Activated naive CD4-positive, alpha-beta T cell treated with anti-CD3 and anti-CD28 coated beads for 36 hours (primary cell): ENCODE measurements around the gene RFX3. TPM values are rescaled to one million over a fixed set of nuclear protein-coding genes. Genes with fewer than 3 reads are reported as not detected.

Experiments
- CTCF ChIA-PET: fragments of 350-600 bp; sonication (Branson Sonifier 250); formaldehyde crosslinking; loops from one replicate; lab custom pipeline; 2021; ENCODE audit warnings: antibody characterized with exemption; lab: Charles Lee
- DNase-seq: peaks from one replicate; pipeline ENCODE4 v3.0.0-alpha.2; 2020
- H3K27ac Mint-ChIP-seq: one replicate; pipeline ENCODE4 v1.8.0; 2021; ENCODE audit warnings: mild to moderate bottlenecking, mixed read lengths
- H3K27me3 Mint-ChIP-seq: one replicate; pipeline ENCODE4 v1.8.0; 2021; ENCODE audit warnings: low read depth, mixed read lengths
- H3K36me3 Mint-ChIP-seq: one replicate; pipeline ENCODE4 v1.8.0; 2021; ENCODE audit warnings: low read depth, mixed read lengths
- H3K4me1 Mint-ChIP-seq: one replicate; pipeline ENCODE4 v1.8.0; 2021; ENCODE audit warnings: low read depth, mixed read lengths
- H3K4me3 Mint-ChIP-seq: one replicate; pipeline ENCODE4 v1.8.0; 2021; ENCODE audit warnings: mild to moderate bottlenecking, moderate library complexity, mixed read lengths
- H3K9me3 Mint-ChIP-seq: one replicate; pipeline ENCODE4 v1.8.0; 2021; ENCODE audit warnings: mixed read lengths
- intact Hi-C: fragments of 100-400 bp; cut with micrococcal nuclease; formaldehyde crosslinking; loops from one replicate; pipeline ENCODE4 v1.15.1; 2023
- total RNA-seq, 2 experiments: library from RNA; stranded (reverse); gene quantifications; one replicate each; pipeline ENCODE4 v1.2.3, GENCODE V29; 2021

RFX3 gene
- total RNA-seq, 2 experiments from 2014 or later: 11.0 to 12.7 TPM

- H3K4me1 Mint-ChIP-seq: no peaks in the 10 kb centered on the region
- no peak overlapping the region for H3K4me3 Mint-ChIP-seq
- no peaks in the 10 kb centered on the region for H3K9me3 Mint-ChIP-seq
- H3K36me3 Mint-ChIP-seq: no peaks in the 10 kb centered on the region
- intact Hi-C loops: no loop called here
- H3K27ac Mint-ChIP-seq: no peak overlapping the region
- CTCF ChIA-PET: no interaction called here
- DNase-seq: no peak
- peaks cover 36% of the 10 kb centered on the region for H3K27me3 Mint-ChIP-seq
Observed at GRCh38 chr9:3186751-3187150, 339.1 kb downstream of the RFX3 start.

- intact Hi-C loops: loop anchor here (1.0 kb wide), 2 partner anchors 309 to 324 kb away; no protein-coding TSS in a partner anchor
- peak overlapping the region; percentile 61 for H3K4me3 Mint-ChIP-seq
- H3K4me1 Mint-ChIP-seq: peaks cover 2% of the 10 kb centered on the region
- peak; percentile 72 for DNase-seq
- no peaks in the 10 kb centered on the region for H3K36me3 Mint-ChIP-seq
- H3K27me3 Mint-ChIP-seq: peaks cover 42% of the 10 kb centered on the region
- no peak overlapping the region for H3K27ac Mint-ChIP-seq
- CTCF ChIA-PET: interaction anchor here (0.9 to 2.9 kb wide), 7 partner anchors 9 to 323 kb away, joined by 3 to 19 read pairs (median 4); no protein-coding TSS in a partner anchor
- H3K9me3 Mint-ChIP-seq: no peaks in the 10 kb centered on the region
Observed at GRCh38 chr9:3181049-3181953, 344.5 kb downstream of the RFX3 start.

- intact Hi-C loops: loop anchor here (1.0 kb wide), 2 partner anchors 308 to 323 kb away; no protein-coding TSS in a partner anchor
- Mint-ChIP-seq H3K27ac (no peak overlapping the region), H3K4me1 (peaks cover 2% of the 10 kb centered on the region), H3K36me3 (no peaks in the 10 kb centered on the region), H3K4me3 (peak overlapping the region; percentile 61), H3K9me3 (no peaks in the 10 kb centered on the region), H3K27me3 (peaks cover 39% of the 10 kb centered on the region)
- CTCF ChIA-PET: interaction anchor here (1.8 to 2.9 kb wide), 2 partner anchors 304 to 323 kb away, joined by 4 to 19 read pairs; no protein-coding TSS in a partner anchor
- no peak for DNase-seq
Observed at GRCh38 chr9:3180696-3181048, 345.1 kb downstream of the RFX3 start.

GRCh38 chr9:3179711-3180110 is 346.1 kb downstream of the RFX3 start:
- peaks cover 38% of the 10 kb centered on the region for H3K27me3 Mint-ChIP-seq
- peaks cover 2% of the 10 kb centered on the region for H3K4me1 Mint-ChIP-seq
- no peak overlapping the region for H3K27ac Mint-ChIP-seq
- CTCF ChIA-PET: no interaction called here
- no peaks in the 10 kb centered on the region for H3K36me3 Mint-ChIP-seq
- H3K9me3 Mint-ChIP-seq: no peaks in the 10 kb centered on the region
- no peak overlapping the region for H3K4me3 Mint-ChIP-seq
- intact Hi-C loops: no loop called here
- no peak for DNase-seq

GRCh38 chr9:3177936-3178335 is 347.9 kb downstream of the RFX3 start:
- Mint-ChIP-seq H3K4me1 (peaks cover 2% of the 10 kb centered on the region), H3K4me3 (no peak overlapping the region), H3K36me3 (no peaks in the 10 kb centered on the region), H3K27ac (no peak overlapping the region), H3K9me3 (no peaks in the 10 kb centered on the region), H3K27me3 (peaks cover 35% of the 10 kb centered on the region)
- DNase-seq: no peak
- CTCF ChIA-PET: interaction anchor here (1.0 kb wide), 1 partner anchor 306 kb away, joined by 3 read pairs; no protein-coding TSS in a partner anchor
- intact Hi-C loops: no loop called here

GRCh38 chr9:3177146-3177761 is 348.5 kb downstream of the RFX3 start:
- CTCF ChIA-PET: no interaction called here
- no peaks in the 10 kb centered on the region for H3K36me3 Mint-ChIP-seq
- H3K4me3 Mint-ChIP-seq: no peak overlapping the region
- DNase-seq: no peak
- peaks cover 31% of the 10 kb centered on the region for H3K27me3 Mint-ChIP-seq
- H3K27ac Mint-ChIP-seq: no peak overlapping the region
- no peaks in the 10 kb centered on the region for H3K9me3 Mint-ChIP-seq
- H3K4me1 Mint-ChIP-seq: peaks cover 2% of the 10 kb centered on the region
- intact Hi-C loops: no loop called here

- H3K9me3 Mint-ChIP-seq: no peaks in the 10 kb centered on the region
- CTCF ChIA-PET: interaction anchor here (0.5 kb wide), 1 partner anchor 259 kb away, joined by 3 read pairs; no protein-coding TSS in a partner anchor
Observed at GRCh38 chr9:3173374-3173773, 352.4 kb downstream of the RFX3 start.

GRCh38 chr9:3170819-3171218 is 355.0 kb downstream of the RFX3 start:
- DNase-seq: no peak
- Mint-ChIP-seq H3K4me3 (no peak overlapping the region), H3K36me3 (no peaks in the 10 kb centered on the region), H3K27me3 (peaks cover 35% of the 10 kb centered on the region), H3K27ac (no peak overlapping the region), H3K9me3 (no peaks in the 10 kb centered on the region), H3K4me1 (no peaks in the 10 kb centered on the region)
- CTCF ChIA-PET: interaction anchor here (0.6 kb wide), 1 partner anchor 476 kb away, joined by 3 read pairs; no protein-coding TSS in a partner anchor
- intact Hi-C loops: no loop called here

More at GRCh38 chr9:3173374-3173773, 352.4 kb downstream of the RFX3 start:
- H3K27me3 Mint-ChIP-seq: peaks cover 28% of the 10 kb centered on the region
- intact Hi-C loops: no loop called here
- no peak overlapping the region for H3K4me3 Mint-ChIP-seq
- DNase-seq: no peak
- no peaks in the 10 kb centered on the region for H3K4me1 Mint-ChIP-seq
- H3K36me3 Mint-ChIP-seq: no peaks in the 10 kb centered on the region
- H3K27ac Mint-ChIP-seq: no peak overlapping the region
